Activated T-cell treated with anti-CD3 and anti-CD28 coated beads for 24 hours (primary cell): ENCODE measurements around the gene EDA2R.

ENCODE experiments used
- DNase-seq: peaks from one replicate; pipeline ENCODE4 v3.0.0-alpha.2; 2020; ENCODE audit warnings: low read depth

The EDA2R gene

GRCh38 chrX:66638591-66639500 is at the start of gene EDA2R:
EDA2R (minus strand) TSS chrX:66639078; CDS start chrX:66616020, 23,058 bp downstream.
- peak; percentile 6 for DNase-seq

- DNase-seq, result no peak
Observed at GRCh38 chrX:66684196-66684595, 45.3 kb upstream of the EDA2R start.

- DNase-seq, result no peak
Observed at GRCh38 chrX:66680451-66680850, 41.6 kb upstream of the EDA2R start.

DNA sequence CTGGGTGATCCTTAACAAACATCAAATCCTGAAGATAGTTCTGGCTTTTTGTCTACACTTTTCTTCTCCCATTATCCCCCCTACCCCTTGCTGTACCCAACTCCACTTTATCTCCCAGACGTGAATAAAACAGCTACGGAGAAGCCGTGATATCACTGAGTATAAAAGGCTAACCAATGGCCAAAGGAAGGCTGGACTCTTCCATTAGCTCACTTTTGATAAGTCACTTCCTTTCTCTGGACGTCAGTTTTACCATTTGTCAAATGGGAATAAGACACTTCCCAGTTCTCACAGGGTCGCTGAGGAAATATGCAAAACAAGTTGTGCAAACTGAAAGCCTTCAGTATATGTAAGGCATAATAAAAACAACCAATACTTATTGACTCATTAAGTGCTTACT is 38.6 kb upstream of the EDA2R start:
- no peak for DNase-seq

DNA sequence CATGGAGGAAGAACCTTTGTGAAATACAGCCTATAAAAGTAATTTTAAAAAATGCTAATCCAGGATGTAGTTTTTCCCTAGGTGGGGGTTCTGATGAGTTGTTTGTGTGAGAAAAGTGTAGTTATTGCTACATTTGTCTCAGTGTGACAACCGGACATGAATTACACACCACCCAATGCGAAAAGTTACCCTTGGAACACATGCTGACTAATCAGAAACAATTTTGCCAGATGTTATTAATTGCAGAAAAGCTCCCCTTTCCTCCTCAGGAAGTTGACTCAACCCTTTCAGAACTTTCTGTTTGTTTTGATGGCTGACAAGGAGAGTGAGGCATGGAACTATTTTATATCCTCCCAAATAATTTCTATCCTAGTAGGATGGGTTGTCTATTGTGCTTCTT is 38.1 kb upstream of the EDA2R start:
- no peak for DNase-seq

DNA sequence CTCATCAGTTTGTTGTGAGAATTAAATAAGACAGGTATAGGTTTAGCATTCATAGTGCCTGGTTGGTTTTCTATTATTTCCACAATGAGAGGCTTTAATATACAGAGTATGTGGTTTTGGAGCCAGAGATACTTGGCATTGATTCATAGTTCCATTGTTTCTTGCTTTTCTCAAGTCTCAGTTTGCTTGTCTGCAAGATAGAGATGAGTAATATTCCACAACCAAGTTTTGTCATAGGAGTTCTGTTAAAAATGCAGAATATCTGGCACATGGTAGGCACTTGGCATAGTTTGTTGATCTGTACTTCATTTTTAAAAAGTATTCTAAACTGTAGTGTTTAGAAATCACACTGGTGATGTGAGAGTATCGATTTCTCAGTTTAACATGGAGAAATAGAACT is 37.5 kb upstream of the EDA2R start:
- DNase-seq, result no peak

DNA sequence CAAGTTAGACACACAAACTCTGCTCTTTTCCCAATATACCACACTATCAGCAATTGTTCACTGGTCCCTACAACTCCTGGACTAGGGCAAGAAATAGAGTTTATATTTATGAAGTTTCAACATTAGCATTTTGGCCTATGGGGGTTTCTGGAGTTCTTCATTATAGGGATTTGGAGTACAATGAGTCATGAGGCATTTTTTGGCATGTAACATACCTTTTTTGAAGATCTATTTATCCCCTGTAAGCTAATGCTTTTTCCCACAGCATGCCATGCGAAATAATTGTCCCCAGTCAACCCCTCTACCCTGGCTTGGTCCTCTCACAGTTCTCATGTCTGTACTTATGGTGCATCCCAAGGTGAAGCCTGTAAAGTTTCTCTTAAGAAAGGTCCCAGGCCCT is 36.7 kb upstream of the EDA2R start:
- no peak for DNase-seq

- no peak for DNase-seq
Observed at GRCh38 chrX:66674506-66674905, 35.6 kb upstream of the EDA2R start.

- DNase-seq, result no peak
Observed at GRCh38 chrX:66672106-66672505, 33.2 kb upstream of the EDA2R start.

- DNase-seq, result no peak
Observed at GRCh38 chrX:66654411-66654810, 15.5 kb upstream of the EDA2R start.

DNA sequence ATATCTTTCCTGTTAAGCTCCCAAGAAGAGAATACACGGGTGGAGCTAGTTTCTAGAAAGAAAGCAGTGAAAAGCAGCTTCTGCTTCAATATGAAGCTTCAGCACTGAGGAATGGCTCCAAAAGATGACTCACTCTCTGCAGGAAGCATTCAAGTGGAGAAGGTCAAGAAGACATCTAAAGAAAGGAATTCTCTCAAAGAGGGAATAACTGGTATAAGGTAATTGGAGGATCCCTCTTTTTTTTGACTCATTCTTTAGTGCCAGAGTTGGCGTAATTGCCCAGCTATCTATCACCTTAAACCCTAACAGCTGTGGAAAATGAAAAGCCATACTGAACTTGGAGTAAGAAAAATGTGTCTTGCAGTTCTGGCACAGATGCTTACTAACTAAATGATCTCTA is 3.5 kb downstream of the EDA2R start:
- DNase-seq, result no peak

- no peak for DNase-seq
Observed at GRCh38 chrX:66634272-66634671, 4.6 kb downstream of the EDA2R start.

GRCh38 chrX:66633541-66633940 is 5.3 kb downstream of the EDA2R start:
- DNase-seq, result no peak

GRCh38 chrX:66632981-66633380 is 5.9 kb downstream of the EDA2R start:
- no peak for DNase-seq

- DNase-seq, result no peak
Observed at GRCh38 chrX:66632473-66632872, 6.4 kb downstream of the EDA2R start.

- DNase-seq, result no peak
Observed at GRCh38 chrX:66625525-66625924, 13.4 kb downstream of the EDA2R start.

- DNase-seq, result no peak
Observed at GRCh38 chrX:66622209-66622608, 16.7 kb downstream of the EDA2R start.

DNA sequence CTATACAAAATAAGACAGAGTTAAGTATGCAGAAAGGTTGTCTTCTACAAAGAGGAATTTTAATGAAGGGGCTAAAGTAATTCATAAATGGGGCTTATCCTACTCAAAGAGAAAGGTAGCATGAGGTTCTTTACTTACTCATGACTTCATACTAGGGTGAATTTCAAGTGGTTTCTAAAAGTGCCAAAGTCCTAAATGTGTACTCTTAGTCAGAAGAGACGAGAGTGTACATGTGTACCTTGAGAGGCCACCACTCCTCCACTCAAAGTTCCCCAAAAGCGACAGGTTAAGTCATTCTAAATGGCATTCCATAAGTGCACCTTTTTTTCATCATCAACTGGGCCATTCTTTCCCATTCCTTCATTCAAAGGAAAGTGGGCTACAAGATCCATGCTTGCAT is 21.9 kb downstream of the EDA2R start:
- DNase-seq, result no peak

- no peak for DNase-seq
Observed at GRCh38 chrX:66602381-66602938, 36.4 kb downstream of the EDA2R start.

DNA sequence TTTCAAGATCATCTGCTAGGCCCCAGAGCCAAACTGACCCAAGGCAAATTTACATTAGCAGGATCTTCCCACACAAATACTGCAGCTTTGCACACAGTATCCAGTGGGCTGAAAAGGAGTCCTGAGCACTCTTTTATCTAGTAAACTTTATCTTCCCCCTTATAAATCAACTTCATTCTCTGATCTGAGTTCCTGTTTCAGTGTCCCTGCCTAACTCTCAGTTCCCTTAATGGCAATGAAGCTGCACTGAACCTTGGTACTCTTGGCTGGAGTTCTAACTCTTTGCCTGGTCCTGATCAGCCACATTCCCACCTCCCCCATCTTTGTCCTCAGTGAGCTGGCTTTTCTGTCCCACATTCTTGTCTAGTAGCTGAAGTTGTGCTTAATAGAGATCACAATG is 37.4 kb downstream of the EDA2R start:
- no peak for DNase-seq

GRCh38 chrX:66579219-66579618 is 59.7 kb downstream of the EDA2R start:
- DNase-seq, result no peak

GRCh38 chrX:66553973-66554372 is 84.9 kb downstream of the EDA2R start:
- no peak for DNase-seq

- no peak for DNase-seq
Observed at GRCh38 chrX:66547847-66548369, 91.0 kb downstream of the EDA2R start.
